ENCODE data around the gene COA4.

- TF ChIP-seq CTCF (IDR thresholded peaks at IDR 0.05) (no peak), TCF7L2 (IDR thresholded peaks at IDR 0.05; ENCODE audit: low read depth, low read length) (no peak), POLR2AphosphoS5 (IDR thresholded peaks at IDR 0.05; ENCODE audit: low read depth, low read length) (no peak)
Measured at GRCh38 chr11:73856031-73856567, 20.5 kb downstream of the COA4 start.
